Endothelial cell (in vitro differentiated cells): Measurements from ENCODE around the gene BTN1A1. TPM values are rescaled to one million over a fixed set of nuclear protein-coding genes. Genes with fewer than 3 reads are reported as not detected.

Experiments used
- DNase-seq: peaks from one replicate; pipeline ENCODE4 v3.0.0; 2021; ENCODE audit warnings: low spot score
- H3K27ac Mint-ChIP-seq: one replicate; pipeline ENCODE4 v1.8.0; 2021; ENCODE audit warnings: mixed read lengths, inconsistent platforms; ENCODE audit not compliant: unreplicated experiment
- H3K27me3 Mint-ChIP-seq: one replicate; pipeline ENCODE4 v1.8.0; 2021; ENCODE audit warnings: mild to moderate bottlenecking, moderate library complexity, mixed read lengths, inconsistent platforms; ENCODE audit not compliant: unreplicated experiment
- H3K36me3 Mint-ChIP-seq: one replicate; pipeline ENCODE4 v1.8.0; 2021; ENCODE audit warnings: mild to moderate bottlenecking, low read depth, mixed read lengths, inconsistent platforms; ENCODE audit not compliant: unreplicated experiment
- H3K4me1 Mint-ChIP-seq: one replicate; pipeline ENCODE4 v1.8.0; 2021; ENCODE audit warnings: mild to moderate bottlenecking, mixed read lengths, inconsistent platforms; ENCODE audit not compliant: unreplicated experiment
- H3K4me3 Mint-ChIP-seq: one replicate; pipeline ENCODE4 v1.8.0; 2021; ENCODE audit warnings: mild to moderate bottlenecking, mixed read lengths, inconsistent platforms; ENCODE audit not compliant: unreplicated experiment
- H3K9me3 Mint-ChIP-seq: one replicate; pipeline ENCODE4 v1.8.0; 2021; ENCODE audit warnings: mixed read lengths, inconsistent platforms; ENCODE audit not compliant: unreplicated experiment
- total RNA-seq: library from RNA; stranded (reverse); fragmentation: NEBNext Ultra II Directional; extraction: Animal tissue kit (Norgen Biotek cat#: 25700); gene quantifications from one replicate; pipeline ENCODE4 v1.2.1, GENCODE V29; 2021; ENCODE audit not compliant: unreplicated experiment
- TF ChIP-seq, protein P1 (sequence below): fragments of 200-600 bp; sonication (generic); IDR thresholded peaks from one replicate; pipeline ENCODE4 v1.5.0; 2021; ENCODE audit warnings: antibody characterized with exemption; ENCODE audit not compliant: unreplicated experiment

The BTN1A1 gene
- total RNA-seq, 1 donor from 2014 or later: 1.4 TPM

DNA sequence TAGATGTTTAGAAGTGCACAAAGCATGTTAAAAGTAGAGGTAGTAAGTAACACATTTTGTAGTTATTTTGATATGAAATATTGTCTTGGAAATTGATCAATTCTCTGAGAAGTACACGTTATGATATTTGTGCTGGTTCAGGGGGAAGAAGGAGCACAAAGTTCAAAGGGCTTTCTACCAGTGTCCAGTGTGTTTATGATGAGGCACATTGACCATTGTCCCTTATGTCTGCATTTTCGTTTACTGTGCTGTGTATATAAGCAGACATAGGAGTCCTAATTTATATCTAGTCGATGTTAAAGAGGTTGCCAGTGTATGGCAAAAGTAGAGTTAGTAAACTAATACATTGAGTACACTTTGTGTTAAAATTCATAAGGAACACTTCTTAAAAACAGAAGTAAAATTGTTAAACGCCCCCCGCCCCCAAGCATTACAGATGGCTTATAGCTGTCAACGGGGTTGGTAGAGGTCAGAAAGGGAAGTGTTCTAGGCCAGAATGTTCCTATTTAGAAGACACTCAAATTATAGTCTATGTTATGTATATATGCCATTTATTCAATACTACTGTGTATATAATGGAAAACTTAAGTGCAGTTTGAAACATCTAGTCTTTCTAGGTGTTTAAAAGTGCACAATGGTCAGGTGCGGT is 24.7 kb downstream of the BTN1A1 start:
- peaks cover 24% of the 10 kb centered on the region for H3K4me1 Mint-ChIP-seq
- TF ChIP-seq, protein P1, sequence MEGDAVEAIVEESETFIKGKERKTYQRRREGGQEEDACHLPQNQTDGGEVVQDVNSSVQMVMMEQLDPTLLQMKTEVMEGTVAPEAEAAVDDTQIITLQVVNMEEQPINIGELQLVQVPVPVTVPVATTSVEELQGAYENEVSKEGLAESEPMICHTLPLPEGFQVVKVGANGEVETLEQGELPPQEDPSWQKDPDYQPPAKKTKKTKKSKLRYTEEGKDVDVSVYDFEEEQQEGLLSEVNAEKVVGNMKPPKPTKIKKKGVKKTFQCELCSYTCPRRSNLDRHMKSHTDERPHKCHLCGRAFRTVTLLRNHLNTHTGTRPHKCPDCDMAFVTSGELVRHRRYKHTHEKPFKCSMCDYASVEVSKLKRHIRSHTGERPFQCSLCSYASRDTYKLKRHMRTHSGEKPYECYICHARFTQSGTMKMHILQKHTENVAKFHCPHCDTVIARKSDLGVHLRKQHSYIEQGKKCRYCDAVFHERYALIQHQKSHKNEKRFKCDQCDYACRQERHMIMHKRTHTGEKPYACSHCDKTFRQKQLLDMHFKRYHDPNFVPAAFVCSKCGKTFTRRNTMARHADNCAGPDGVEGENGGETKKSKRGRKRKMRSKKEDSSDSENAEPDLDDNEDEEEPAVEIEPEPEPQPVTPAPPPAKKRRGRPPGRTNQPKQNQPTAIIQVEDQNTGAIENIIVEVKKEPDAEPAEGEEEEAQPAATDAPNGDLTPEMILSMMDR: no peak
- no peak for DNase-seq
- peaks cover 17% of the 10 kb centered on the region for H3K27me3 Mint-ChIP-seq
- no peaks in the 10 kb centered on the region for H3K9me3 Mint-ChIP-seq
- peaks cover 14% of the 10 kb centered on the region for H3K36me3 Mint-ChIP-seq
- no peak overlapping the region for H3K27ac Mint-ChIP-seq
- H3K4me3 Mint-ChIP-seq: no peak overlapping the region

DNA sequence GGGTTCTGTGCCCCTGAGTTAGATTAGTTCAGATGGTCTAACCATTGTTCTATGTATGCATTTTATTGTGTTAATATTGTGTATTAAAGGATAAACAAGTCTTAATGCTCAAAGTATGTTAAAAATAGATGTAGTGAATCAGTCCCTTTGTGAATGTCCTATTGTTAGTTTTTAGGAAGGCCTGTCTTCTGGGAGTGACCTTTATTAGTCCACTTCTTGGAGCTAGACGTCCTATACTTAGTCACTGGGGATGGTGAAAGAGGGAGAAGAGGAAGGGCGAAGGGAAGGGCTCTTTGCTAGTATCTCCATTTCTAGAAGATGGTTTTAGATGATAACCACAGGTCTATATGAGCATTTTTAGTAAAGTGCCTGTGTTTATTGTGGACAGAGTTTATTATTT is 25.7 kb downstream of the BTN1A1 start:
- peaks cover 17% of the 10 kb centered on the region for H3K27me3 Mint-ChIP-seq

DNA sequence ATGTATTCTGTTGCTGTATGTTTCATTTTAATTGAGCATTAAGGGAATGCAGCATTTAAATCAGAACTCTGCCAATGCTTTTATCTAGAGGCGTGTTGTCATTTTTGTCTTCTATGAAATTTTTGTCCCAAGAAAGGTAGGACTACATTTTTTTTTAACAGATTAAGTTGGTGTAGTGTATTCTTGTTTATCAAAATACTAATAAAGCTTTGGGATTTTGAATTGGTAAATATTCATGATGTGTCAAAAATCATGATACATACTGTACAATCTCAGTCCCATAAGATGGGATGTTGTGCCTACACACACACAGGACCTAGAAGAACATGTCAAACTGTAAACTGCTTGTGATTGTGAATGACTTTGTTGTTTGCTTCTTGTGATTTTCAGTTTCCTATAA is 26.8 kb downstream of the BTN1A1 start:
- DNase-seq: no peak
- no peak overlapping the region for H3K4me3 Mint-ChIP-seq
- no peaks in the 10 kb centered on the region for H3K9me3 Mint-ChIP-seq
- TF ChIP-seq, protein P1: no peak
- peaks cover 10% of the 10 kb centered on the region for H3K27me3 Mint-ChIP-seq
- peaks cover 7% of the 10 kb centered on the region for H3K36me3 Mint-ChIP-seq
- no peak overlapping the region for H3K27ac Mint-ChIP-seq
- peaks cover 16% of the 10 kb centered on the region for H3K4me1 Mint-ChIP-seq

More for the DNA sequence above, 25.7 kb downstream of the BTN1A1 start:
- TF ChIP-seq, protein P1: no peak
- Mint-ChIP-seq H3K9me3 (no peaks in the 10 kb centered on the region), H3K36me3 (peaks cover 14% of the 10 kb centered on the region), H3K4me3 (no peak overlapping the region), H3K27ac (no peak overlapping the region), H3K4me1 (peaks cover 20% of the 10 kb centered on the region)
- no peak for DNase-seq

DNA sequence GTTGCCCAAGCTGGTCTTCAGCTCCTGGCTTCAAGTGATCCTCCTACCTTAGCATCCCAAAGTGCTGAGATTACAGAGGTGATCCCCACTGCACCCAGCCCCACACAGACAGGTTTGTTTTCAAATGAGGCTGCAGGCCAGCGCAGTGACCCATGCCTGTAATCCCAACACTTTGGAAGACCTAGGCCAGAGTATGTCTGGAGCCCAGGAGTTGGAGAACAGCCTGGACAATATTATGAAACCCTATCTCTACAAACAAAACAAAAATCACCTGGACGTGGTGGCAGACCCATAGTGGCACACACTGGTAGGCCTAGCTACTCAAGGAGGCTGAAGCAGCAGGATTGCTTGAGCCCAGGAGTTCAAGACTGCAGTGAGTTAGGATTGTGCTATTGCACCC is 30.1 kb downstream of the BTN1A1 start:
- Mint-ChIP-seq H3K27me3 (peaks cover 13% of the 10 kb centered on the region), H3K27ac (no peak overlapping the region), H3K36me3 (peaks cover 5% of the 10 kb centered on the region), H3K9me3 (peaks cover 4% of the 10 kb centered on the region), H3K4me3 (no peak overlapping the region), H3K4me1 (peaks cover 8% of the 10 kb centered on the region)
- TF ChIP-seq, protein P1: no peak
- no peak for DNase-seq

DNA sequence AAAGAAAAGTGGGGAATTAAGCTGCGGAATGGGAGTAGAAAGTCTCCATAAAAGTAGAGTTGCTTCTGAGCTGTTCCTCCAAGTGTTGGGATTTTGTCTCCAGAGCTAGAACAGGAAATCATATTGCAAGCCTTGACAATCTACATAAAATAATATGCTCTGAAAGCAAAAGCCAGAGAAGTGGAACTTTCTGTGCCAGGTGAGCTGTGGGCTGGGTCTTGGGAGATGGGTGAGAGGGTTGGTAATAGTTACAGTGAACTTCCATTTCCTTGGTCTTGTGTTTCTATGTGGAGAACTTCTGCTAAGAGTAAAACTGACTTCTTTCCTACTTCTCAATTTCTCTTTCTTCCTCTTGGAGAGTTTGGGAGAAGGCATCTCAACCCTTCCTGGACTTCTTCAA is 31.8 kb downstream of the BTN1A1 start:
- no peak overlapping the region for H3K27ac Mint-ChIP-seq

More for the DNA sequence above, 31.8 kb downstream of the BTN1A1 start:
- peaks cover 13% of the 10 kb centered on the region for H3K4me1 Mint-ChIP-seq
- no peak for DNase-seq
- peak overlapping the region; percentile 17 for H3K4me3 Mint-ChIP-seq
- peaks cover 4% of the 10 kb centered on the region for H3K9me3 Mint-ChIP-seq
- H3K27me3 Mint-ChIP-seq: peaks cover 14% of the 10 kb centered on the region
- TF ChIP-seq, protein P1: no peak
- peaks cover 5% of the 10 kb centered on the region for H3K36me3 Mint-ChIP-seq
